GM18858 (cell line): Measurements from ENCODE around the gene LMBR1L.

ENCODE experiments used
- ATAC-seq: cut with Tn5 transposase; IDR thresholded peaks from one replicate; pipeline ENCODE4 v1.9.1; 2021; ENCODE audit not compliant: unreplicated experiment

Gene LMBR1L

DNA sequence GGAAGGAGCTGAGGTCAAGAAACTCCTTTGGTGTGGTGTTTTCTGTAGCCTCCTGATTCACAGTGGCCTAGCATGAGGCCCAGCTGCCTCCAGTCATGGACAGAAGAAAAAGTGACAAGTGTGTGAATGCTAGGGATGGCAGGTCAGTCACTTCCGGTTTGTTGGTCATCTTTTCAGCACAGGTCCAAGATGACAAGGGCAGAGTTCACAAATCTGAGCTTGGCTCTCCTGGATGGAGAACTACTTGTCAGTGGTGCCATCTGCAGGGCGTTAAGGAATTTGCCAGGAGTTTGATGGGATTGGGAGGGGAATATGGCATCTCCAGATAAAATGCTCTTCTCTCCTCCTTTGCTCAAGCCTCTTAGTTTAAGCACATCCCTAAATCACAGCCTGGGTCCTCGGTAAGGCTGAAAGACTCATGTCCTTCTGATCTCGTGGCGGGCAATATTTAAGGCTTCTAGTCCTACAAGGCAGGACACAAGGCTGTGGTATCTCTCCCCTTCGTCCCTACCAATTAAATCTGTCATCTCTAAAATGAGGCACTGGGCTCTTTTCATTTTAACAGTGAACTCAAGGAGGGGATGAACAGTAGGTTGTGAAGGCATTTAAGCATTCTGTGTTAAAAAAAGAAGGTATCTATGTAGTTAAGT lies 10.5 kb upstream of the LMBR1L start:
- no peak for ATAC-seq

DNA sequence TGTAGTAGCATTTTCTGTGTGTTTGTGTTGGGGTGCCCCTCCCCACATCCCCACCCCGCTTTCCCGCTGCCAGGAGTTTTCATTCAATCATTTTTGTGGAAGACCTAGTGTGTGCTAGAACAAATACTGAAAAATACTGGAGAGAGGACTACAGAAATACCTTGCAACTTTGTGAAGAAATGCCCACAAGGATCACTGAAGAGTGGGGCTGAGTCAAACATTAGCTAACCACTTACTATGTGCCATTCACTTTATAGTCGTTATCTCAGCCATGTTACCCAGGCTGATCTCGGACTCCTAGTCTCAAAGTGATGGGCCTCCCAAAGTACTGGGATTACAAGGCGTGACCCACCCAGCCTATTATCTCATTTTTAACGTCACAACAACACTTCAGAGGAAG lies 559 bp upstream of the LMBR1L start:
- ATAC-seq: no peak

DNA sequence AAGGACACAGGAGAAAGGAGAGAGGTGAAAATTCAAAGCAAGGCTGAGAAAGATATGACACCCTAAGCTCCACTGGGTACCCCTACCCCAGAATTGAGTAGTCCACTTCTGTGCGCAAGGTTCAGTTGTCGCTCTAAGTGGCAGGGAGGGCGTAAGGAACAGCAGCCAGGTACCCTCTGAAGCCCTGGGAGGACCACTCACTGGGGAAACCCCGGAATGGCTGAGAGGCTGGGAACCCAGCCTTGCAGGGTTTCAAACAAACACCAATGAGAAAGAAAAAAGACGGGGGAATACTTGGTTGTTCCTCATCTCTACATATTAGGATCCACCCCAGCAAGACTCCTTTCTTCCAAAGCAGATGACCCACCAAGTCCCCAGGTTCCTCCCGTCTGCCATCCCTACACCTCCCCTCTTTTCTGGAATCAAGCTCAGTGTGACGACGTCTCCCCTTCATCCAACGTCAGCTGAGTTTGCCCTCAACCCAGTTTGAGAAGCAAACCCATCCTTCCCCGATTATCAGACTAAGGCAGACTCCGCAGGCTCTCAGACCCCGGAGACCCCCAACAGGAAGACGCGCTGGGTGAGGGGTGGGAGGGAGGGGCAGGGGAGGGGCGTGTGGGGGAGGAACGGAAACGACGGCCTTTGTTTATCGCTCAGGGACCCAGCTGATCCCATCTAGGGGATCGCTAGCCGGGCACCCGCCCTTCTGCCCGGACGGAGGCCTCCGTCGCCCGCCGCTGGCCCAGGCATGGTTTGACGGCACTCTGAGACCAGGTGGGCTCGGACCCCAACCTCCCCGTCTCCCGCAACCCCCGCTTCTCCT lies 795 bp downstream of the LMBR1L start:
- no peak for ATAC-seq

DNA sequence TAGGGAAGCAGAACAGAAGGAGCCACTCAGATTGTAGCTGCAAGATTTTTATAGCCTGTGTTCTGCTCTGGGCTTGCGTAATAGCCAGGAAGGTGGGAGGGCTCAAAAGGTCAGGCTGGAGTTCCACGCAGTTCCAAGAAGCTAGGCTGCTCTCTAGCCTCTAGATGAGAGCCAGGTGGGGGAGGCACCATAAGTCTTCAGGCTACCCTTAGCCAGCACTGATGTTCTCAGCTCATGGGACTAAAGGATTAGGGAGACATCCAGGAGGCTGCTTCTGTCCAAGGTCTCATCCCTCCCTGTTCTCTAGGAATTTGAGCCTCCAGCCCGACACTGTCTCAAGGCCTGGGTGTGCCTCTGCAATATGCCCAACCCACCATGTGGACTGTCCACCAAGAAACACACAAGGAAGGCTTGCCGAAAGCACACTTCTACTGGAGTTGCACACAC lies 1.7 kb downstream of the LMBR1L start:
- ATAC-seq: no peak

- no peak for ATAC-seq
Measured at GRCh38 chr12:49105504-49106084, 5.1 kb downstream of the LMBR1L start.

- ATAC-seq: no peak
Measured at GRCh38 chr12:49104822-49105221, 5.8 kb downstream of the LMBR1L start.

DNA sequence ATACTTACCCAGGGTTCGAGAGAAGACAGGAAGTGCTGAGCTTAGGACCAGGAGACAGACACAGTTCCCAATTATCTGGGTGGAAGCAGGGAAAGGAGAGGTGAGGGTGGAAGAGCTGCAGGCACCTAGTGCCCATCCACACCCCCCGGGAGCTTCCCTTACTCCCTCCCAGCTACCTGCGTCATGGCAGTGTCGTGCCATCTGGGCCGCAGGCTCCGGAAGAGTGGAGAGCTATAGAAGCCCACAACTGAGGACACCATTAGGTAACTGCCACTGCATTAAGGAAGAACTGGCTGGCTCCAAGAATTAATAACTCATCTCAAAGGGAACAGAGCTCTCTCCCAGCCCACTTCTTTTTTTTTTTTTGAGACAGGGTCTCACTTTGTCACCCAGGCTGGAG lies 10.3 kb downstream of the LMBR1L start:
- ATAC-seq: no peak

GRCh38 chr12:49098703-49099102 lies 11.9 kb downstream of the LMBR1L start:
- ATAC-seq: no peak

DNA sequence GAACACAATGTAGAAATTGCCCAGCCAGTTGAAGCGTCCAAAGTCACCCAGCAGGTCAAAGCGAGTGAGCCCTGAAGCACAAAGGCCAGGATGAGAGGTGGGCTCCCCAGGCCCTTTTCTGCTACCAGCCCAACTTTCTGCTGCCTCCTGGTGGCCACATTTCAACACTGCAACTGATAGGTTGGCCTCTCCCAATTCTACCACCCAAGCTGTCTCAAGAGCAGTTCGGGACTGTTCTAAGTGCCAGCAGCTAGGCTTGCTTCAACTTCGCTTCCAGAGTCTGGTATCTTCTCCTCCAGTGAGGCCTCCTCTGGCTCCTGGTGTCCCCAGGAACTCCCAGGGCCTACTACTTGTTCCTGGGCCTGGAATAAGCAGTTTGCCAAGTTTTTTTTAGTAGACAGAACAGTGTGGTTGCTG lies 12.6 kb downstream of the LMBR1L start:
- no peak for ATAC-seq

- no peak for ATAC-seq
Measured at GRCh38 chr12:49097381-49097780, 13.3 kb downstream of the LMBR1L start.

DNA sequence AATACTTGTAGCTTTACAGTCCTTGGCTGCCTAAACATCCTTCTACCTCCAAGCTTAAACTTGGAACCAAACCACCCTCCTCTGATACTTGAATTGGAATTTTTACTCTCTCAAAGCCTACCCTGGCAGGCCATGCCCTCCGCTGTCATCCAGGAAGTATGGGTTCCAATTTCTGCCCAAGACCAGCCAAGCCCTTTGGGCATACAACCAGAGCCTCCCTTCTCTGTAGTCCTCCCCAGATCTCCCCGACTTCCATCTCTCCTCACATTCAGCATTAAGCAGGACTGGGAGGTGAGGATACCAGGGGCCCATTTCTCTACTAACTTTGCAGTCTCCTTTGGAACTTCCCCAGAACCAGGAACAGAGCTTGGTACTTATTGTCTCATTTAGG lies 15.7 kb downstream of the LMBR1L start:
- ATAC-seq: no peak

- no peak for ATAC-seq
Measured at GRCh38 chr12:49094160-49094974, 16.3 kb downstream of the LMBR1L start, which contains the start of gene DHH. DHH (minus strand) TSS chr12:49094801; CDS start chr12:49094512, 289 bp downstream.

GRCh38 chr12:49093792-49094159 lies 16.9 kb downstream of the LMBR1L start:
- no peak for ATAC-seq

- no peak for ATAC-seq
Measured at GRCh38 chr12:49092816-49093406, 17.7 kb downstream of the LMBR1L start.

DNA sequence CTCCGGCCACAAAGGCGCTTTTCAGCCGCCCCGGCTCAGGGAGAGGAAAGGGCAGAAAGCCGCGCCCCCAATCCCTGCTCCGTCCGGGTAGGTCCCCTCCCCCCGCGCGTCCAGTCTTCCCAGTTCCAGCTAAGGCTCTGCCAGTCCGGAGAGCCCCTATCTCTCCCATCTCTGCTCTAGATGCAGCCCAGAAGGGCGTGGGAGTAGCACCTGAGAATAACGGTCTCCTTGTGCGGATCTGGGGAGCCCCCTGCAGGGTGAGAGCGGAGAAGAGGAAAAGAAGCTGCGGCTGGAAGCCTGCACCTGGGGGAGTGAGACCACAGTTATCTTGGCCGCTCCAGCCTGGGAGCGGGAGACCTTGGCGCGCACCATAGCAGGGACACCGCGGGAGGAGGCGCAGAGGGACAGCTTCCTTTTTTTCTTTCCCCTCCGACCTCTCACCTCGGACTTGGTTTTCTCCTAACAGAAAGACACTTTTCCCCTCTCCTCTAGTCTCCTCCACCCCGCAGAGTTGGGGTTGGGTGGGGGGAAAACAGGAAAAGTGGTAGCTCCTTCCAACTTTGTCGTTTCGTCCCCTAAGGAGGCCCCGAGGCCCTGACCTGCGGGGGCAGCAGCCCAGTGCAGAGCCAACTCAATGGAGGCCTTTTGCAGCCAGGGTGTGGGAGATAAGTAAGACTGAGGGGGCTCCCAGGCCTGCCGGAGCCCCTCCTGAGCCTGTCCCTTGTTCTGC lies 18.4 kb downstream of the LMBR1L start:
- ATAC-seq: no peak

- no peak for ATAC-seq
Measured at GRCh38 chr12:49091836-49092085, 18.9 kb downstream of the LMBR1L start.

GRCh38 chr12:49091056-49091835 lies 19.4 kb downstream of the LMBR1L start:
- no peak for ATAC-seq

- ATAC-seq: no peak
Measured at GRCh38 chr12:49089821-49090773, 20.6 kb downstream of the LMBR1L start.

GRCh38 chr12:49088932-49089330 lies 21.7 kb downstream of the LMBR1L start:
- no peak for ATAC-seq
